OCI-LY7 (cell line): ENCODE measurements around the gene TRAPPC3L. TPM values are rescaled to one million over a fixed set of nuclear protein-coding genes. Genes with fewer than 3 reads are reported as not detected.

Experiments
- BruUV-seq: library from RNA; stranded (reverse); fragments of 400-500 nt; replicated peaks from 2 replicates; lab custom pipeline; 2021; lab: Mats Ljungman, UMichigan
- CTCF ChIA-PET: fragments of 300-600 bp; sonication (Branson Sonifier 250); formaldehyde crosslinking; loops from one replicate; lab custom pipeline; 2022; ENCODE audit warnings: antibody characterized with exemption; ENCODE audit not compliant: unreplicated experiment; lab: Charles Lee
- POLR2A ChIA-PET: fragments of 300-600 bp; sonication (Branson Sonifier 250); formaldehyde crosslinking; loops from one replicate; lab custom pipeline; 2022; ENCODE audit warnings: antibody characterized with exemption; lab: Charles Lee
- DNase-seq: peaks from one replicate; pipeline ENCODE4 v3.0.0-alpha.2; 2015; ENCODE audit warnings: low spot score
- H2AFZ ChIP-seq: fragments of 200-600 bp; sonication (generic), shearing (Covaris generic); 2 replicates; pipeline ENCODE4 v1.6.1; 2014; ENCODE audit warnings: mild to moderate bottlenecking, antibody characterized with exemption, low read length, moderate library complexity
- H3K27ac ChIP-seq: fragments of 200-600 bp; sonication (generic); 2 replicates; pipeline ENCODE4 v1.5.1; 2014; ENCODE audit warnings: mixed run types, low read depth, mild to moderate bottlenecking, moderate library complexity, low read length, inconsistent platforms; ENCODE audit not compliant: poor library complexity, severe bottlenecking
- H3K36me3 ChIP-seq: fragments of 200-600 bp; sonication (generic); 2 replicates; pipeline ENCODE4 v1.6.1; 2014; ENCODE audit warnings: mild to moderate bottlenecking, antibody characterized with exemption, low read length, moderate library complexity, mixed read lengths; ENCODE audit not compliant: insufficient read depth
- H3K4me1 ChIP-seq: fragments of 200-600 bp; sonication (generic); 2 replicates; pipeline ENCODE4 v1.5.1; 2014; ENCODE audit warnings: mild to moderate bottlenecking, low read length; ENCODE audit not compliant: insufficient read depth, poor library complexity, severe bottlenecking
- H3K4me2 ChIP-seq: fragments of 200-600 bp; sonication (generic); 2 replicates; pipeline ENCODE4 v1.6.1; 2014; ENCODE audit warnings: mild to moderate bottlenecking, low read length
- H3K4me3 ChIP-seq: fragments of 200-600 bp; sonication (generic); 2 replicates; pipeline ENCODE4 v1.5.1; 2014; ENCODE audit warnings: mild to moderate bottlenecking, low read depth, low read length; ENCODE audit not compliant: poor library complexity, severe bottlenecking
- H3K79me2 ChIP-seq: fragments of 200-600 bp; sonication (generic); 2 replicates; pipeline ENCODE4 v1.6.1; 2016; ENCODE audit warnings: low read depth, mild to moderate bottlenecking, low read length, moderate library complexity, mixed read lengths; ENCODE audit not compliant: insufficient read depth
- H3K9me2 ChIP-seq: fragments of 200-600 bp; sonication (generic); 2 replicates; pipeline ENCODE4 v1.6.1; 2016; ENCODE audit warnings: mild to moderate bottlenecking, low read length, mixed read lengths; ENCODE audit not compliant: insufficient read depth
- H3K9me3 ChIP-seq: fragments of 200-600 bp; sonication (generic); 2 replicates; pipeline ENCODE4 v1.6.1; 2014; ENCODE audit warnings: mild to moderate bottlenecking, mixed run types, low read length, mixed read lengths
- H4K20me1 ChIP-seq: fragments of 200-600 bp; sonication (generic); 2 replicates; pipeline ENCODE4 v1.6.1; 2014; ENCODE audit warnings: mild to moderate bottlenecking, antibody characterized with exemption, low read length, moderate library complexity, mixed read lengths; ENCODE audit not compliant: insufficient read depth
- CTCF ChIP-seq: fragments of 200-600 bp; sonication (generic); conservative IDR thresholded peaks from 2 replicates; pipeline ENCODE4 v1.5.1; 2014; ENCODE audit warnings: mild to moderate bottlenecking, antibody characterized with exemption, low read length, moderate library complexity, mixed read lengths
- EZH2phosphoT487 ChIP-seq: fragments of 200-600 bp; sonication (generic); IDR thresholded peaks from 2 replicates; pipeline ENCODE4 v1.6.1; 2018; ENCODE audit warnings: low read depth, borderline replicate concordance, mild to moderate bottlenecking, mixed run types, antibody characterized with exemption, low read length, moderate library complexity, mixed read lengths
- intact Hi-C: fragments of 100-400 bp; cut with micrococcal nuclease; formaldehyde crosslinking; loops from one replicate; pipeline ENCODE4 v1.10.0; 2022; ENCODE audit not compliant: unreplicated experiment
- total RNA-seq, 2 experiments: library from RNA; depleted of rRNA in 1 of 2; stranded (reverse); fragments of >200 nt in 1 of 2; shearing (Covaris generic) in 1 of 2; gene quantifications; 2 replicates each; pipeline ENCODE4 v1.2.3, GENCODE V29; 2014 to 2022

The TRAPPC3L gene
- total RNA-seq, 2 experiments from 2014 or later, result not detected

- Histone ChIP-seq H4K20me1 (no peaks in the 10 kb centered on the region), H3K9me3 (no peaks in the 10 kb centered on the region; the same call in 1 of the 2 replicates), H3K4me2 (no peak overlapping the region), H3K4me1 (no peaks in the 10 kb centered on the region), H3K27ac (no peak overlapping the region), H2AFZ (no peak overlapping the region), H3K9me2 (no peaks in the 10 kb centered on the region), H3K79me2 (0 out of 2 replicates have a peak, but pooled peaks cover 5% of the 10 kb centered on the region), H3K4me3 (no peak overlapping the region), H3K36me3 (peaks cover 82% of the 10 kb centered on the region)
- TF ChIP-seq CTCF, result no peak
- TF ChIP-seq EZH2phosphoT487, result no peak
- BruUV-seq, result no TSS peak
- CTCF ChIA-PET, result no interaction called here
- intact Hi-C loops, result no loop called here
- DNase-seq, result no peak
- POLR2A ChIA-PET, result no interaction called here
These were observed 40.8 kb upstream of the TRAPPC3L start for GRCh38 chr6:116586276-116586675.

- no peak for DNase-seq
- intact Hi-C loops, result no loop called here
- Histone ChIP-seq H3K4me3 (no peak overlapping the region), H3K36me3 (peaks cover 87% of the 10 kb centered on the region), H3K9me3 (no peaks in the 10 kb centered on the region), H4K20me1 (no peaks in the 10 kb centered on the region), H3K4me1 (no peaks in the 10 kb centered on the region), H3K9me2 (no peaks in the 10 kb centered on the region), H3K4me2 (no peak overlapping the region), H3K79me2 (peaks cover 45% of the 10 kb centered on the region; the same call in 1 of the 2 replicates), H2AFZ (no peak overlapping the region), H3K27ac (no peak overlapping the region)
- POLR2A ChIA-PET, result interaction anchor here (1.0 to 1.2 kb wide), 2 partner anchors 12 to 35 kb away, joined by 3 to 4 read pairs; no protein-coding TSS in a partner anchor
- BruUV-seq, result no TSS peak
- CTCF ChIA-PET, result no interaction called here
- TF ChIP-seq CTCF, result no peak
- no peak for TF ChIP-seq EZH2phosphoT487
These were observed 34.7 kb upstream of the TRAPPC3L start for GRCh38 chr6:116580198-116580597.

GRCh38 chr6:116579143-116579542 lies 33.7 kb upstream of the TRAPPC3L start:
- Histone ChIP-seq H3K9me2 (no peaks in the 10 kb centered on the region), H3K4me3 (no peak overlapping the region), H3K79me2 (peaks cover 56% of the 10 kb centered on the region), H3K4me1 (peaks cover 1% of the 10 kb centered on the region), H3K4me2 (no peak overlapping the region), H2AFZ (no peak overlapping the region), H3K9me3 (no peaks in the 10 kb centered on the region), H4K20me1 (no peaks in the 10 kb centered on the region), H3K36me3 (peaks cover 85% of the 10 kb centered on the region), H3K27ac (no peak overlapping the region)
- intact Hi-C loops, result loop anchor here (10.0 kb wide), 1 partner anchor 564 kb away; no protein-coding TSS in a partner anchor
- TF ChIP-seq CTCF, result no peak
- no peak for TF ChIP-seq EZH2phosphoT487
- CTCF ChIA-PET, result no interaction called here
- POLR2A ChIA-PET, result interaction anchor here (1.2 kb wide), 1 partner anchor 9 kb away, joined by 5 read pairs; no protein-coding TSS in a partner anchor
- no TSS peak for BruUV-seq
- no peak for DNase-seq
